Osteoblast (primary cell): ENCODE results near the gene MYMK. TPM values are rescaled to one million over a fixed set of nuclear protein-coding genes. Genes with fewer than 3 reads are reported as not detected.

Source experiments
- DNase-seq: peaks from one replicate; pipeline ENCODE4 v3.0.0; 2011; ENCODE audit warnings: low spot score, mixed read lengths; ENCODE audit not compliant: insufficient read length; ENCODE audit errors: missing footprints
- H2AFZ ChIP-seq: 2 replicates; pipeline ENCODE4 v1.6.0; 2011; ENCODE audit warnings: mild to moderate bottlenecking, low read length
- H3K27ac ChIP-seq: 2 replicates; pipeline ENCODE4 v1.5.1; 2011; ENCODE audit warnings: mild to moderate bottlenecking, low read depth, low read length, moderate library complexity
- H3K27me3 ChIP-seq: 2 replicates; pipeline ENCODE4 v1.6.0; 2012; ENCODE audit warnings: mild to moderate bottlenecking, control low read depth, inconsistent platforms, low read length, moderate library complexity; ENCODE audit not compliant: insufficient read depth
- H3K36me3 ChIP-seq: 2 replicates; pipeline ENCODE4 v1.5.1; 2011; ENCODE audit warnings: mild to moderate bottlenecking, low read length, control low read depth, moderate library complexity; ENCODE audit not compliant: insufficient read depth
- H3K4me1 ChIP-seq: 2 replicates; pipeline ENCODE4 v1.5.1; 2011; ENCODE audit warnings: mild to moderate bottlenecking, low read length, control low read depth, moderate library complexity; ENCODE audit not compliant: insufficient read depth
- H3K4me2 ChIP-seq: 2 replicates; pipeline ENCODE4 v1.6.0; 2011; ENCODE audit warnings: mild to moderate bottlenecking, low read length; ENCODE audit not compliant: insufficient read depth
- H3K4me3 ChIP-seq: fragments of 200-600 bp; sonication (generic); 3 replicates; pipeline ENCODE4 v1.5.1; 2012; ENCODE audit warnings: mild to moderate bottlenecking, low read length, inconsistent platforms; ENCODE audit not compliant: insufficient read depth
- H3K79me2 ChIP-seq: 2 replicates; pipeline ENCODE4 v1.6.0; 2012; ENCODE audit warnings: mild to moderate bottlenecking, low read length, control low read depth, inconsistent platforms; ENCODE audit not compliant: insufficient read depth
- H3K9me3 ChIP-seq: 2 replicates; pipeline ENCODE4 v1.5.1; 2011; ENCODE audit warnings: low read depth, low read length, control low read depth
- H4K20me1 ChIP-seq: 2 replicates; pipeline ENCODE4 v1.6.0; 2012; ENCODE audit warnings: mild to moderate bottlenecking, low read length, control low read depth; ENCODE audit not compliant: insufficient read depth
- CTCF ChIP-seq: IDR thresholded peaks from 2 replicates; pipeline ENCODE4 v1.5.1; 2011; ENCODE audit warnings: mild to moderate bottlenecking, low read depth, low read length, moderate library complexity; ENCODE audit errors: extremely low read depth
- total RNA-seq: library from RNA; depleted of rRNA; stranded (reverse); fragments of >200 nt; gene quantifications from 2 replicates; pipeline ENCODE4 v1.2.3, GENCODE V29; 2012

Gene MYMK
- total RNA-seq, 1 donor = not detected

- Histone ChIP-seq H3K36me3 (no peaks in the 10 kb centered on the region), H3K4me3 (no peak overlapping the region), H3K27ac (no peak overlapping the region), H3K4me1 (peaks cover 8% of the 10 kb centered on the region), H3K27me3 (peaks cover 4% of the 10 kb centered on the region), H3K4me2 (no peak overlapping the region), H3K79me2 (no peaks in the 10 kb centered on the region), H3K9me3 (no peaks in the 10 kb centered on the region), H4K20me1 (no peaks in the 10 kb centered on the region), H2AFZ (no peak overlapping the region)
- no peak for TF ChIP-seq CTCF
- DNase-seq = no peak
Measured at GRCh38 chr9:133537257-133537656, 12.5 kb upstream of the MYMK start.

GRCh38 chr9:133536536-133536935 is 11.8 kb upstream of the MYMK start:
- no peak for DNase-seq
- Histone ChIP-seq H3K4me1 (peaks cover 8% of the 10 kb centered on the region), H3K9me3 (no peaks in the 10 kb centered on the region), H3K4me3 (no peak overlapping the region), H4K20me1 (no peaks in the 10 kb centered on the region), H3K4me2 (no peak overlapping the region), H3K79me2 (no peaks in the 10 kb centered on the region), H2AFZ (no peak overlapping the region), H3K36me3 (no peaks in the 10 kb centered on the region), H3K27me3 (peaks cover 4% of the 10 kb centered on the region), H3K27ac (no peak overlapping the region)
- TF ChIP-seq CTCF = no peak

DNA sequence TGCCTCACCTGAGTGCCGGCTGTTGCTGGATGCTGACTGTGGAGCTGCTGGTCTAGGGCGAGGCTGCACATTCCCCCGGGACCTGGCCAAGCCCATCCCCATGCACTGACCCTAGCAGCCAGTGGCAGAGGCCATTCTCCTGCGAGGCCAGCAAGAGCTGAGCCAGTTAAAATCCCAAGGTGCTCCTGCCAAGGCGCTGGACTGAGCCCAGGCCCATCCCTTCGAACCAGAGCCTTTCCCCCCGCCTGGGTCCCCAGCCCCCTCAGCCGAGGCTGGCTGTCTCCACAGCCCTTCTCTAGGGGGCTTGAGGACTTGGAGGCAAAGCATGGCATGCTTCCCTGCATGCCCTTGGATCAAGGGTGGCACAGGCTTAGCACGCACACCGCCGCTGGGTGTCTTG is 11.3 kb upstream of the MYMK start:
- no peak overlapping the region for H2AFZ ChIP-seq
- no peak for TF ChIP-seq CTCF
- H3K36me3 ChIP-seq = no peaks in the 10 kb centered on the region
- no peak overlapping the region for H3K4me3 ChIP-seq
- H4K20me1 ChIP-seq = no peaks in the 10 kb centered on the region
- no peak overlapping the region for H3K4me2 ChIP-seq
- DNase-seq = no peak
- H3K4me1 ChIP-seq = peaks cover 8% of the 10 kb centered on the region
- peaks cover 4% of the 10 kb centered on the region for H3K27me3 ChIP-seq
- H3K27ac ChIP-seq = no peak overlapping the region
- H3K79me2 ChIP-seq = no peaks in the 10 kb centered on the region
- no peaks in the 10 kb centered on the region for H3K9me3 ChIP-seq

- no peak overlapping the region for H3K27ac ChIP-seq
- DNase-seq = no peak
- H3K79me2 ChIP-seq = no peaks in the 10 kb centered on the region
- no peaks in the 10 kb centered on the region for H3K36me3 ChIP-seq
- no peaks in the 10 kb centered on the region for H3K9me3 ChIP-seq
- H3K27me3 ChIP-seq = peaks cover 10% of the 10 kb centered on the region
- TF ChIP-seq CTCF = no peak
- H3K4me2 ChIP-seq = no peak overlapping the region
- H2AFZ ChIP-seq = no peak overlapping the region
- no peak overlapping the region for H3K4me3 ChIP-seq
- no peaks in the 10 kb centered on the region for H4K20me1 ChIP-seq
- H3K4me1 ChIP-seq = peaks cover 8% of the 10 kb centered on the region
Measured at GRCh38 chr9:133535306-133535877, 10.6 kb upstream of the MYMK start.
